ENCODE results near the gene GPATCH8. TPM values are rescaled to one million over a fixed set of nuclear protein-coding genes. Genes with fewer than 3 reads are reported as not detected.
A peak's percentile ranks its signal among the peaks of the same experiment; 100 is the strongest.

Gene GPATCH8
- total RNA-seq, 1 donor from 2014 or later = 62.6 TPM

DNA sequence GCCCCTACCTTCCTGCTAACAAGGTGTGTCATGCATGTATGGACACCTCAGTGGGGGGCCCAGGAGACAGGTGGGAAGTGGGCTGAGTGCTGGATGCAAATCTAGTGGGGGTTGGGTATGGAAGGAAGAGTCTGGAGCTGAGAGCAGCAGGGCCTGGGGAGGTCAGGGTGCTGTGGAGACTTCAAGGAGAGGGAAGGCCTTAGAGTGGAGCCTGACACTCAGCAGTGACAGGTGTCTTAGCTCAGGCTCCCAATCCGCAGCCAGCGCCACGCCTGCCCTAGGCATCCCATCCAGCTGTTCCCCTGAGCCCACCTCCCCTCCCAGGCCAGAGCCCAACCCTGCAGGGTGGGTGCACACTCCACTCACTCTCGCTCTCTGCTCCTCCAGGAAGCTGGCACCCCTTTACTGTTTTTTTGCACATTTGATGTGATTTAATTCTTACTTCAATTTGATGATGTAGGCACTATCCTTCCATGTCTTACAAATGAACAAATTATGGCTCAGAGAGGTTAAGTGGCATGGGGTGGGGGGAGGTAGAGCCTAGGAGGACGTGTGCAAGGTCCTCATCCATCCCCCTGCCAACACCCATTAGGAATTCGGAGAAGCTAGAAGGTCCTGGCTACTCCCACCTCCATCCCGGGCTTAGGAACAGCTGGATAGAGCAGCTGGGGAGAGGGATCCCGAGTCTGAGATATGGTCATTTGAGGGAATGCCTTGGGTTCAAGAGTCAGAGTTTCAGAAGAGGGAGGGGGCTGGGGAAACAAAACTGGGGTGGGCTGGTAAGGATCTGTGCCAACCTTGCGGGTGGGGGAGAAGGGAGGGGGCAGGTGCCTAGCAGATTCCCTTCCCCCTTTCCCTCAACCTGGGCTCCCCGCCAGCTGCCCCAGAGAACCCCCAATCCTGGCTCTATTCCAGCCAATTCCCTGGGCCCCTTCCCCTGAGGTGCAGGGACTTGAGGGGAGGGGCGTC is 141.6 kb downstream of the GPATCH8 start:
- H3K36me3 Mint-ChIP-seq (ENCODE audit: unreplicated experiment) = no peaks in the 10 kb centered on the region
- peaks cover 10% of the 10 kb centered on the region for H3K9me3 Mint-ChIP-seq (ENCODE audit: unreplicated experiment)
- peaks cover 15% of the 10 kb centered on the region for H3K27me3 Mint-ChIP-seq (ENCODE audit: unreplicated experiment)
- H3K4me1 Mint-ChIP-seq (ENCODE audit: low read depth, unreplicated experiment) = peaks cover 24% of the 10 kb centered on the region
- peak overlapping the region; percentile 88 for H3K4me3 Mint-ChIP-seq (ENCODE audit: unreplicated experiment)
- H3K27ac Mint-ChIP-seq (ENCODE audit: unreplicated experiment) = peak overlapping the region; percentile 72
- TF ChIP-seq, protein P1, sequence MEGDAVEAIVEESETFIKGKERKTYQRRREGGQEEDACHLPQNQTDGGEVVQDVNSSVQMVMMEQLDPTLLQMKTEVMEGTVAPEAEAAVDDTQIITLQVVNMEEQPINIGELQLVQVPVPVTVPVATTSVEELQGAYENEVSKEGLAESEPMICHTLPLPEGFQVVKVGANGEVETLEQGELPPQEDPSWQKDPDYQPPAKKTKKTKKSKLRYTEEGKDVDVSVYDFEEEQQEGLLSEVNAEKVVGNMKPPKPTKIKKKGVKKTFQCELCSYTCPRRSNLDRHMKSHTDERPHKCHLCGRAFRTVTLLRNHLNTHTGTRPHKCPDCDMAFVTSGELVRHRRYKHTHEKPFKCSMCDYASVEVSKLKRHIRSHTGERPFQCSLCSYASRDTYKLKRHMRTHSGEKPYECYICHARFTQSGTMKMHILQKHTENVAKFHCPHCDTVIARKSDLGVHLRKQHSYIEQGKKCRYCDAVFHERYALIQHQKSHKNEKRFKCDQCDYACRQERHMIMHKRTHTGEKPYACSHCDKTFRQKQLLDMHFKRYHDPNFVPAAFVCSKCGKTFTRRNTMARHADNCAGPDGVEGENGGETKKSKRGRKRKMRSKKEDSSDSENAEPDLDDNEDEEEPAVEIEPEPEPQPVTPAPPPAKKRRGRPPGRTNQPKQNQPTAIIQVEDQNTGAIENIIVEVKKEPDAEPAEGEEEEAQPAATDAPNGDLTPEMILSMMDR (IDR thresholded peaks at IDR 0.05; ENCODE audit: partially characterized antibody, unreplicated experiment) = no peak
- no peak for DNase-seq

DNA sequence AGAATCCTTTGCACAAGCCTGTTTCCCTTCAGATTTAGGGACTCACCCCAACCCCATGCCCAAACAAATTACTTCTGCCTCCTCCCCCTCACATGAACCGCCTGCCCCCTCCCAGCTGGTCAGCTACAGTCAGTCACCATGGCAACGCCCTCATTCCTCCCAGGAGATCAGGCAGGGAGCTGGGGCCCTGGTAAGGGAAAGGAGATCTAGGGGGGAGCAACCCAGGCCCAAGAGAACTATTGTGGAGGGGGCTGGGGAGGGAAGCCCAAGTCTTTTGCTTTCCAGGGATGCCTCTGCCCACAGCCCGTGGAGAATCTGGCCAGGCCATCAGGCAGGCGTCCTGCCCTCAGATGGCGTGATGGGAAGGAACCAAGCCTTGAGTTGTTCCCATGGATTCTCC is 142.4 kb downstream of the GPATCH8 start:
- peaks cover 10% of the 10 kb centered on the region for H3K9me3 Mint-ChIP-seq (ENCODE audit: unreplicated experiment)
- H3K4me3 Mint-ChIP-seq (ENCODE audit: unreplicated experiment) = peak overlapping the region; percentile 74
- H3K27me3 Mint-ChIP-seq (ENCODE audit: unreplicated experiment) = peaks cover 16% of the 10 kb centered on the region
- peaks cover 24% of the 10 kb centered on the region for H3K4me1 Mint-ChIP-seq (ENCODE audit: low read depth, unreplicated experiment)
- DNase-seq = no peak
- TF ChIP-seq, protein P1 (IDR thresholded peaks at IDR 0.05; ENCODE audit: partially characterized antibody, unreplicated experiment) = no peak
- H3K27ac Mint-ChIP-seq (ENCODE audit: unreplicated experiment) = peak overlapping the region; percentile 72
- no peaks in the 10 kb centered on the region for H3K36me3 Mint-ChIP-seq (ENCODE audit: unreplicated experiment)

GRCh38 chr17:44360144-44360533 is 143.1 kb downstream of the GPATCH8 start:
- DNase-seq = no peak
- Mint-ChIP-seq H3K4me1 (ENCODE audit: low read depth, unreplicated experiment) (peaks cover 29% of the 10 kb centered on the region), H3K27ac (ENCODE audit: unreplicated experiment) (peak overlapping the region; percentile 33), H3K9me3 (ENCODE audit: unreplicated experiment) (peaks cover 10% of the 10 kb centered on the region), H3K27me3 (ENCODE audit: unreplicated experiment) (peaks cover 17% of the 10 kb centered on the region), H3K4me3 (ENCODE audit: unreplicated experiment) (peak overlapping the region; percentile 74), H3K36me3 (ENCODE audit: unreplicated experiment) (no peaks in the 10 kb centered on the region)
- TF ChIP-seq, protein P1 (IDR thresholded peaks at IDR 0.05; ENCODE audit: partially characterized antibody, unreplicated experiment) = no peak

DNA sequence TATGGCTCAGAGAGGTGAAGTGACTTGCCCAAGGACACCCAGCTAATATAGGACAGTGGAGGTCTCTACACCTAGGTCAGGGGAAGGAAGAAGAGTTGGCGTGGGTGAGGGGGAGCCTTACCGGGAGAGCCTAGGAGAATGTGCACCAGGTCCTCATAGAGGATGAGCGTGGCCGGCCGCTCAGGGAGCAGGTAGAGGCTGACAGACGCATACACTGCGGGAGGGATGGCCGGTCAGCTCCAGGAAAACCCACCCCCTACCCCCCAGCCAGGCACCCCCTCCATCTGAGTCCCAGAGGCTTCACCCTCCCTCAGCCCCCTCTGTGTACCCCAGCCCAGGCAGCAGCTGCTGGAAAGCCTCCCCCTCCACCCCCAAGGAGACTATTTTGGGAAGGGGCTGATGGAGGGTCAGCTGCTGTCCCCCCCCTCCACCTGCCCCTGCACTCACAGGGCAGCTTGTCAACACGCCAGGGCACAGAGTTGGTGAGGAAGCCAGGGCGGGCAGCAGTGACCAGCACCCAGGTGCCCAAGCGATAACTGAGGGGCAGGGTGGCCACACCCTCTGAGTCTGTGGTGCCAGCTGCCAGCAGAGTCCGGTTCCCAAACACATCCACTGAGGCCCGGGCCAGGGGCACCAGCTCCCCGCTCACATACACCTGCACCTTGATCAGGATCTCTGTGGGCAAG is 143.6 kb downstream of the GPATCH8 start:
- H3K4me3 Mint-ChIP-seq (ENCODE audit: unreplicated experiment) = peak overlapping the region; percentile 74
- H3K9me3 Mint-ChIP-seq (ENCODE audit: unreplicated experiment) = peaks cover 8% of the 10 kb centered on the region
- no peaks in the 10 kb centered on the region for H3K36me3 Mint-ChIP-seq (ENCODE audit: unreplicated experiment)
- TF ChIP-seq, protein P1 (IDR thresholded peaks at IDR 0.05; ENCODE audit: partially characterized antibody, unreplicated experiment) = no peak
- H3K4me1 Mint-ChIP-seq (ENCODE audit: low read depth, unreplicated experiment) = peaks cover 31% of the 10 kb centered on the region
- peak overlapping the region; percentile 59 for H3K27ac Mint-ChIP-seq (ENCODE audit: unreplicated experiment)
- peaks cover 12% of the 10 kb centered on the region for H3K27me3 Mint-ChIP-seq (ENCODE audit: unreplicated experiment)
- DNase-seq = no peak
